ENCODE data around the gene KCTD5. TPM values are rescaled to one million over a fixed set of nuclear protein-coding genes. Genes with fewer than 3 reads are reported as not detected.
A peak's percentile ranks its signal among the peaks of the same experiment; 100 is the strongest.

KCTD5 gene
- total and polyA plus RNA-seq, 9 of the 15 experiments (the other 6 are each of a cell fraction or from before 2014, with no cell fraction given), result 0.73 to 58.3 (median 32.3) TPM

DNA sequence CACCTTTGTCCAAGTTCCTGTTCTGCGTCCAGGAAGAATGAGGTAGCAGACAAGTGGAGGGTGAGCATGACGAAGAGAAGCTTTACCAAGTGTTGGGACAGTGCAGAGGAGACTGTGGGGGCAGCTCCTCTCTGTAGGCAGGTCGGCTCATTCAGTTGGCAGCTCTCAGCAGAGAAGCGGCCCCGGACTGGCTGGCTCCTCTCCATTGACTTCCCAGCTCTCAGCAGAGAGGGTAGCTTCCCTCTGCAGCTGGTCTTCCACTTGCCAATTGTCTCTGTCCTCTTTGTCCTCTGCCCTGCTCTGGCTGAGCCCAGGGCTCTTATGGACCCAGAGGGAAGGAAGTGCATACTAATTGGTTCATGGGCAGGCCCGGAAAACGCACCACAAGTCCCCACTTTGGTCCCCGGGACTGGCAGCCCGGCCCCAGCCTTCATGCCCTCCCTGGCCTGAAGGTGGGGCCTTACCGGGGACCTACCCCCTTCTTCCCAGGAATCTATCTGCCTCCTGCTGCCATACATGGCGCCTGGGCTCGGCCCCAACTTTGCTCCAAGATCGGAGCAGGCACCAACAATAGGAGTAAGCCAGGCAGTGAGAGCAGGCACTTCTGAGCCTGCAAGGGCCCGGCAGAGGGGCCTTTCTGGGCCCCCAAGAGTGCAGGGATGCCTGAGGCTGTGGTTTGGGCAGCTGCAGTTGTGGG lies 10.1 kb downstream of the KCTD5 start:
- Histone ChIP-seq H3K27ac (ENCODE audit: extremely low read depth, low read depth, low read length) (no peak overlapping the region), H3K4me3 (no peak overlapping the region), H4K20me1 (replicated peaks; ENCODE audit: control insufficient read depth, insufficient read depth, low read length) (peaks cover 13% of the 10 kb centered on the region), H3K4me1 (replicated peaks in 1 of 2; ENCODE audit: control insufficient read depth in 2 of 2, insufficient read depth in 2 of 2, low read length in 2 of 2) (peaks cover 3 to 39% of the 10 kb centered on the region in 2 experiments; a peak in 4 of 5 replicates), H2AFZ (ENCODE audit: low read depth, low read length) (no peak overlapping the region), H3K27me3 (ENCODE audit: control insufficient read depth in 2 of 2, insufficient read depth in 2 of 2, low read length in 2 of 2) (no peaks in the 10 kb centered on the region), H3K9me1 (ENCODE audit: control insufficient read depth, insufficient read depth, low read length) (peaks cover 4% of the 10 kb centered on the region), H3K4me2 (ENCODE audit: insufficient read depth, low read length) (no peak overlapping the region), H3K9me3 (replicated peaks; ENCODE audit: control insufficient read depth, insufficient read depth, low read depth, low read length) (no peaks in the 10 kb centered on the region), H3K79me2 (ENCODE audit: control insufficient read depth, insufficient read depth, low read length) (peaks cover 6% of the 10 kb centered on the region), H3K36me3 (ENCODE audit: control insufficient read depth, insufficient read depth, low read length) (peaks cover 34% of the 10 kb centered on the region; the same call in 2 of the 3 replicates), H3K9ac (ENCODE audit: insufficient read depth in 1 of 2, low read depth in 2 of 2, low read length in 2 of 2) (peak overlapping the region in 1 of 2 experiments; percentile 43; a peak in 1 of 4 replicates)
- 81% methylated on average over 10 of the region's 14 CpGs for WGBS (ENCODE audit: insufficient coverage, low coverage, missing lambda C conversion rate)
- POLR2A ChIA-PET, result interaction anchor here (0.6 to 2.2 kb wide), 5 partner anchors 12 to 1713 kb away, joined by 3 to 5 read pairs (median 3); no protein-coding TSS in a partner anchor
- no peak for FAIRE-seq
- intact Hi-C loops (cut with micrococcal nuclease), result no loop called here
- no TSS peak for BruUV-seq (replicated peaks)
- in situ Hi-C loops (cut with MboI), result loop anchor here (5.0 kb wide), 1 partner anchor 80 kb away; no protein-coding TSS in a partner anchor
- CTCF ChIA-PET (ENCODE audit: low intra/inter-chr PET ratio), result no interaction called here
- no peak for ATAC-seq
- DNase-seq (ENCODE audit: extremely low read depth in 1 of 4, low spot score in 3 of 4), result no peak
- TF ChIP-seq OTX1 (CRISPR knock-in tag; IDR thresholded peaks at IDR 0.05), result no peak
- no peak for TF ChIP-seq CREBBP (IDR thresholded peaks at IDR 0.05; ENCODE audit: low read depth, low read length)
- TF ChIP-seq POLR2B (IDR thresholded peaks at IDR 0.05; ENCODE audit: low read depth, partially characterized antibody), result no peak
- TF ChIP-seq TAL1 (IDR thresholded peaks at IDR 0.05), result no peak
- no peak for TF ChIP-seq ETS2 (tag; IDR thresholded peaks at IDR 0.05; ENCODE audit: borderline replicate concordance, poor library complexity, severe bottlenecking)
- TF ChIP-seq, protein P1, sequence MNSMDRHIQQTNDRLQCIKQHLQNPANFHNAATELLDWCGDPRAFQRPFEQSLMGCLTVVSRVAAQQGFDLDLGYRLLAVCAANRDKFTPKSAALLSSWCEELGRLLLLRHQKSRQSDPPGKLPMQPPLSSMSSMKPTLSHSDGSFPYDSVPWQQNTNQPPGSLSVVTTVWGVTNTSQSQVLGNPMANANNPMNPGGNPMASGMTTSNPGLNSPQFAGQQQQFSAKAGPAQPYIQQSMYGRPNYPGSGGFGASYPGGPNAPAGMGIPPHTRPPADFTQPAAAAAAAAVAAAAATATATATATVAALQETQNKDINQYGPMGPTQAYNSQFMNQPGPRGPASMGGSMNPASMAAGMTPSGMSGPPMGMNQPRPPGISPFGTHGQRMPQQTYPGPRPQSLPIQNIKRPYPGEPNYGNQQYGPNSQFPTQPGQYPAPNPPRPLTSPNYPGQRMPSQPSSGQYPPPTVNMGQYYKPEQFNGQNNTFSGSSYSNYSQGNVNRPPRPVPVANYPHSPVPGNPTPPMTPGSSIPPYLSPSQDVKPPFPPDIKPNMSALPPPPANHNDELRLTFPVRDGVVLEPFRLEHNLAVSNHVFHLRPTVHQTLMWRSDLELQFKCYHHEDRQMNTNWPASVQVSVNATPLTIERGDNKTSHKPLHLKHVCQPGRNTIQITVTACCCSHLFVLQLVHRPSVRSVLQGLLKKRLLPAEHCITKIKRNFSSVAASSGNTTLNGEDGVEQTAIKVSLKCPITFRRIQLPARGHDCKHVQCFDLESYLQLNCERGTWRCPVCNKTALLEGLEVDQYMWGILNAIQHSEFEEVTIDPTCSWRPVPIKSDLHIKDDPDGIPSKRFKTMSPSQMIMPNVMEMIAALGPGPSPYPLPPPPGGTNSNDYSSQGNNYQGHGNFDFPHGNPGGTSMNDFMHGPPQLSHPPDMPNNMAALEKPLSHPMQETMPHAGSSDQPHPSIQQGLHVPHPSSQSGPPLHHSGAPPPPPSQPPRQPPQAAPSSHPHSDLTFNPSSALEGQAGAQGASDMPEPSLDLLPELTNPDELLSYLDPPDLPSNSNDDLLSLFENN (IDR thresholded peaks at IDR 0.05; ENCODE audit: low read depth in 2 of 2, low read length in 2 of 2), result no peak
- no peak for TF ChIP-seq ZFP36 (IDR thresholded peaks at IDR 0.05; ENCODE audit: low read depth, low read length, partially characterized antibody)
- TF ChIP-seq SOX6 (IDR thresholded peaks at IDR 0.05), result no peak
- TF ChIP-seq SMARCA4 (IDR thresholded peaks at IDR 0.05), result no peak
- TF ChIP-seq ZNF41 (CRISPR knock-in tag; conservative IDR thresholded peaks at IDR 0.05), result no peak
